Measurements from ENCODE around the gene RYR3.

RYR3 gene

DNA sequence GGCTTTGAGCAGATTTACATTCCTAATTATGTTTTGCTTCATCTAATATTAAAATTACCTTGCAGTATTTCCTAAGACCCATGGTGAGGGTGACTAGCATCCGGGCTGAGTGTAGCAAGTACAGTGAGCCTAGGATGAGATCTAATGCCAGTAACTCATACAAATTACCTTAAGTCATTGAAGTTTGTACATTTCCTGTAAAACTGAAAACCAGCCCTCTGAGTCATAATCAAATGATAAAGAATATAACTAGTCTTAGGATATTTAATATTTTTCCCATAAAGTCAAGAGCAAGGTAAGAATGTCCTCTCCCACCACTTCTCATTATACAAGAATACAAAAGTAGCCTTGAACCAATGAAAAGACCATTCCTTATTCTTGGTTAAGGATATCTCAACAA, 602.7 kb downstream of the RYR3 start:
- TF ChIP-seq EZH2phosphoT487 (conservative IDR thresholded peaks at IDR 0.05; ENCODE audit: low read length) (no peak), CTCF (IDR thresholded peaks at IDR 0.05; ENCODE audit: insufficient read depth, low read length, poor library complexity, severe bottlenecking) (no peak)
- Histone ChIP-seq H3K27ac (ENCODE audit: low read depth, low read length) (no peak overlapping the region), H3K4me2 (ENCODE audit: low read depth, low read length, poor library complexity, severe bottlenecking) (no peak overlapping the region), H3K4me3 (ENCODE audit: insufficient read depth, low read length, poor library complexity, severe bottlenecking) (no peak overlapping the region), H3K79me2 (ENCODE audit: insufficient read depth, low read length) (no peaks in the 10 kb centered on the region), H3K9me2 (replicated peaks; ENCODE audit: insufficient read depth, low read length) (no peaks in the 10 kb centered on the region), H3F3A (ENCODE audit: insufficient read depth) (no peaks in the 10 kb centered on the region), H3K27me3 (ENCODE audit: low read length) (no peaks in the 10 kb centered on the region), H4K20me1 (ENCODE audit: low read depth, low read length) (peaks cover 6% of the 10 kb centered on the region), H2AFZ (ENCODE audit: low read depth, low read length, severe bottlenecking) (no peak overlapping the region), H3K9me3 (ENCODE audit: insufficient read depth, low read length) (no peaks in the 10 kb centered on the region), H3K9ac (ENCODE audit: low read length) (no peak overlapping the region), H3K36me3 (ENCODE audit: low read length) (no peaks in the 10 kb centered on the region)

Measured in SU-DHL-6 (cell line).